Fibroblast of skin of left biceps (primary cell): ENCODE results near the gene HS1BP3.

ENCODE experiments used
- DNase-seq, 2 experiments: peaks; one replicate each; pipeline ENCODE4 v3.0.0-alpha.2; 2013; ENCODE audit warnings: low read depth in 2 of 2

The HS1BP3 gene

GRCh38 chr2:20570249-20570648, 80.6 kb downstream of the HS1BP3 start:
- DNase-seq, result no peak

GRCh38 chr2:20569464-20570223, 81.3 kb downstream of the HS1BP3 start:
- no peak for DNase-seq

GRCh38 chr2:20568501-20569463, 82.1 kb downstream of the HS1BP3 start:
- no peak for DNase-seq

- no peak for DNase-seq
Observed at GRCh38 chr2:20567926-20568179, 83.0 kb downstream of the HS1BP3 start.
